Stomach (tissue), 9 donors: ENCODE data around the gene AP1S3. TPM values are rescaled to one million over a fixed set of nuclear protein-coding genes. Genes with fewer than 3 reads are reported as not detected.

Source experiments
- DNase-seq, 2 donors: peaks; one replicate each; pipeline versions ENCODE4 v3.0.0 to v3.0.0-alpha.2; 2013 to 2019
- H3K27ac ChIP-seq, 5 donors: fragments of 200-600 bp in 4 of 5; sonication (generic) in 4 of 5; one replicate each; pipeline ENCODE4 v1.5.1; 2013 to 2019; ENCODE audit warnings: mild to moderate bottlenecking in 1 of 5, moderate library complexity in 1 of 5
- H3K27me3 ChIP-seq, 3 donors: fragments of 200-600 bp; sonication (generic); one replicate each; pipeline ENCODE4 v1.5.1; 2017 to 2019; ENCODE audit warnings: mixed run types in 1 of 3
- H3K36me3 ChIP-seq, 4 donors: fragments of 200-600 bp; sonication (generic); 1 replicate in 3 of 4; 2 replicates in 1 of 4; pipeline ENCODE4 v1.5.1; 2016 to 2019
- H3K4me1 ChIP-seq, 4 donors: fragments of 200-600 bp; sonication (generic); one replicate each; pipeline ENCODE4 v1.5.1; 2016 to 2019
- H3K4me3 ChIP-seq, 4 donors: fragments of 200-600 bp; sonication (generic) in 3 of 4; one replicate each; pipeline ENCODE4 v1.5.1; 2016 to 2019; ENCODE audit warnings: mild to moderate bottlenecking in 1 of 4
- H3K9me3 ChIP-seq, 4 donors: fragments of 200-600 bp; sonication (generic); one replicate each; pipeline ENCODE4 v1.5.1; 2016 to 2019
- CTCF ChIP-seq, 7 experiments: fragments of 450-650 bp in 4 of 7; fragments of 200-600 bp in 3 of 7; sonication (generic) in 3 of 7; IDR thresholded peaks; one replicate each; pipeline ENCODE4 v1.5.1; 2016 to 2019; ENCODE audit warnings: antibody characterized with exemption in 7 of 7, control low read depth in 2 of 7, mild to moderate bottlenecking in 1 of 7
- EP300 ChIP-seq: sonication (generic); formaldehyde crosslinking; IDR thresholded peaks from one replicate; pipeline ENCODE4 v1.6.1; 2017; ENCODE audit warnings: antibody characterized with exemption
- POLR2A ChIP-seq, 4 donors: fragments of 450-650 bp; IDR thresholded peaks; one replicate each; pipeline ENCODE4 v1.6.1; 2016; ENCODE audit warnings: antibody characterized with exemption in 4 of 4, control low read depth in 2 of 4, mild to moderate bottlenecking in 1 of 4, moderate library complexity in 1 of 4
- POLR2AphosphoS5 ChIP-seq, 3 donors: sonication (generic); formaldehyde crosslinking; IDR thresholded peaks; one replicate each; pipeline ENCODE4 v1.6.1; 2016; ENCODE audit warnings: antibody characterized with exemption in 3 of 3
- WGBS, 5 donors: extraction: QIAGEN DNeasy Blood & Tissue Kit in 3 of 5; methylation state at CpG; one replicate each; pipeline versions ENCODE4 v1.1.5 to v1.1.7; 2013 to 2018; 5-methylcytosine and 5-hydroxymethylcytosine counted together
- intact Hi-C: fragments of 100-400 bp; cut with DNase I; formaldehyde crosslinking; loops from one replicate; pipeline ENCODE4 v1.15.1; 2023; ENCODE audit warnings: low total_unique reads
- polyA plus RNA-seq, 3 donors: library from polyadenylated mRNA; stranded (reverse); fragments of 200-250 nt; gene quantifications; one replicate each; pipeline ENCODE4 v1.2.3, GENCODE V29; 2013
- total RNA-seq, 5 donors: library from RNA; depleted of rRNA; stranded (reverse); fragments of >200 nt; gene quantifications; one replicate each; pipeline versions ENCODE4 v1.1.0 to v1.2.3, GENCODE V29; 2014 to 2016
- donor health status: healthy with polysubstance abuse.
- donor health status: Bipolar disorder and iron deficiency.
- donor health status: healthy.

Gene AP1S3
- total and polyA plus RNA-seq, 8 donors, result 1.5 to 18.2 (median 6.1) TPM; not detected in 2

GRCh38 chr2:223732346-223732745 lies 105.0 kb downstream of the AP1S3 start:
- no peak for TF ChIP-seq EP300
- TF ChIP-seq POLR2AphosphoS5 (IDR thresholded peaks at IDR 0.05), result no peak
- no peak for TF ChIP-seq CTCF (IDR thresholded peaks at IDR 0.05)
- no peak for TF ChIP-seq POLR2A (IDR thresholded peaks at IDR 0.05)
- H3K27ac ChIP-seq, result no peak overlapping the region
- 82 to 91% (median 89%) methylated on average over 3 of the region's 3 CpGs for WGBS, 5 donors

GRCh38 chr2:223731503-223731902 lies 105.9 kb downstream of the AP1S3 start:
- intact Hi-C loops, result no loop called here
- whole genome bisulfite sequencing, 5 donors, result 57 to 67% (median 62%) methylated on average over 2 of the region's 2 CpGs

More at GRCh38 chr2:223732346-223732745, 105.0 kb downstream of the AP1S3 start:
- no peaks in the 10 kb centered on the region for H3K27me3 ChIP-seq
- peaks cover 0 to 16% (median 4%) of the 10 kb centered on the region in 4 donors for H3K4me1 ChIP-seq
- no peaks in the 10 kb centered on the region for H3K9me3 ChIP-seq
- DNase-seq, result no peak
- H3K36me3 ChIP-seq, result no peaks in the 10 kb centered on the region
- intact Hi-C loops, result no loop called here
- H3K4me3 ChIP-seq, result no peak overlapping the region

GRCh38 chr2:223729781-223730180 lies 107.6 kb downstream of the AP1S3 start:
- intact Hi-C loops, result no loop called here
- no peak for DNase-seq
- Histone ChIP-seq H3K4me3 (no peak overlapping the region), H3K27ac (no peak overlapping the region), H3K27me3 (no peaks in the 10 kb centered on the region), H3K4me1 (peaks cover 6 to 28% (median 12%) of the 10 kb centered on the region in 4 donors), H3K9me3 (no peaks in the 10 kb centered on the region), H3K36me3 (no peaks in the 10 kb centered on the region)
- 92 to 98% (median 93%) methylated on average over 2 of the region's 2 CpGs for WGBS, 5 donors
- TF ChIP-seq POLR2A (IDR thresholded peaks at IDR 0.05) (no peak), POLR2AphosphoS5 (IDR thresholded peaks at IDR 0.05) (no peak), EP300 (no peak), CTCF (IDR thresholded peaks at IDR 0.05) (no peak)

More at GRCh38 chr2:223731503-223731902, 105.9 kb downstream of the AP1S3 start:
- no peaks in the 10 kb centered on the region for H3K27me3 ChIP-seq
- H3K4me3 ChIP-seq, result no peak overlapping the region
- H3K36me3 ChIP-seq, result no peaks in the 10 kb centered on the region
- H3K27ac ChIP-seq, result peak overlapping the region in 2 of 5 donors; percentile 27 to 62
- TF ChIP-seq EP300 (no peak), CTCF (IDR thresholded peaks at IDR 0.05) (no peak), POLR2A (IDR thresholded peaks at IDR 0.05) (no peak), POLR2AphosphoS5 (IDR thresholded peaks at IDR 0.05) (no peak)
- peaks cover 0 to 20% (median 4%) of the 10 kb centered on the region in 4 donors for H3K4me1 ChIP-seq
- no peaks in the 10 kb centered on the region for H3K9me3 ChIP-seq
- no peak for DNase-seq

GRCh38 chr2:223727562-223727961 lies 109.8 kb downstream of the AP1S3 start:
- no peaks in the 10 kb centered on the region for H3K36me3 ChIP-seq
- H3K27me3 ChIP-seq, result no peaks in the 10 kb centered on the region
- H3K27ac ChIP-seq, result no peak overlapping the region
- WGBS, 5 donors, result 53 to 54% (median 53%) methylated on average over 7 of the region's 7 CpGs
- no peak for TF ChIP-seq EP300
- peak in 5 of 7 experiments; percentile 21 to 50 (median 32) for TF ChIP-seq CTCF (IDR thresholded peaks at IDR 0.05)
- H3K9me3 ChIP-seq, result no peaks in the 10 kb centered on the region
- intact Hi-C loops, result no loop called here
- H3K4me1 ChIP-seq, result peaks cover 6 to 31% (median 12%) of the 10 kb centered on the region in 4 donors
- DNase-seq, result peak; percentile 33 to 77
- H3K4me3 ChIP-seq, result no peak overlapping the region
